ENCODE data around the gene BRD3OS.

Gene BRD3OS

DNA sequence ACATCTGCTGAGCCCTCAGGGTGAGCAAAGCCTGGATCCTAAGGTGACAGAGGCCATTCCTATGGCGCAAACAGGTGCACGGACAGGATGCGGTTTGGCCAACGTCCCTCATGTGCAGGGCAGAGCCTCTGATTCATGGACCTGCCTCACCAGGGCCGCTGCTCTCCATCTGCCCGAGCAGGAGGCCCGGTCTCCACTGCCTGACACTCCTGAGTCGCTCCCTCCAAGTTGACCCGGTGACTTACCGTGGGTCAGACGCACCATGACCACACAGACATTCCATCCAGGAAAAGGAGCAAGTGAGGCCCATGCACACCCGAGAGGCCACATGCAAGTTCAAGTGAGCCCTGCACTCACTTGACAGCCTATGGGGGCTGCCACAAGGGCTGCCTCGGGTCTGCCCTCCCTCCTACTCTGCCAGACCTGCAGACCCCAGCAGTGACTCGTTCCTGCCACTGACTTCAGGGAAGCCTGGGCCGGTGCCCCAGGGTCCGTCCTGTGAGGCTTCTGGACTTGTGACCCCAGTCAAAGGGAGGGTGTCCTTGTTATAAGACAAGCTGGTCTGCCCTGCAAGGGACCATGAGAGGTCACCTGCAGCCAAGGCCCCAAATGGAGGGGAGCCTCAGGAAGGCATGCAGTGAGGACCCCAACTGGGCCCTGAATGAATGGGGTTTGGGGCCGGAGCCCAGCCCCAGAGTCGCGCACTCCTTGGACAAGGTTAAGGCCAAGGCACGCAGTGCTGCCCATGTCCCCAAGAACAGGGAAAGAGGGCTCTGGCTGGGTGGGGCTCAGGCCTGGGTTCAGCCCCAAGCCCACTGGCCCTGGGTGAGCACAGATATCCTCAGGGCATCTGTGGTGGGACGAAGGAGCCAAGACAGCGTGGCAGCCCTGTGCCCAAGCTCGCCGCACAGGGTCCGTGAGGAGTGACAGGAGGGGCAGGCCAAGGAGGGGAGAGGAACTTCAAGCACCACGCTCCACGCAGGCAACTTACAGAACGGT is 10.1 kb downstream of the BRD3OS start:
- DNase-seq = no peak

DNA sequence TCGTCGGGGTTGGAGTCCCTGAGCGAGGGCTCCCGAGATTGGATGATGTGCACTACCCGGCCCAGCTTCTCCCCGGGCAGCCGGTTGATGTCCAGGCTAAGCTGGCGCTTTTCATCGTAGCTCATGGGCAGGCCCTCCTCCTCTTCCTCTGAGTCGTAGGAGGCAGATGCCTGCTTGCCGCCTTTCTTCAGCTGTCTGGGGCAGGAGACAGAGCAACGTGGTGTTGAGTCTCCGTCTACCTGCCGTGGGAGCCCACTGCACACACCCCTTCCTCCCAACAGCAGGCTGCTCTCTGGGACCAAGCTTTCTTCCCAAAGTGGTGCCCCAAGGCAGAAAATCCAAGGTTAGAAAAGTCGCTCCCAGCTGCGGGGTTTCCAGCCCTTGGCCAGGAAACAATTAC is 10.8 kb downstream of the BRD3OS start:
- no peak for DNase-seq

DNA sequence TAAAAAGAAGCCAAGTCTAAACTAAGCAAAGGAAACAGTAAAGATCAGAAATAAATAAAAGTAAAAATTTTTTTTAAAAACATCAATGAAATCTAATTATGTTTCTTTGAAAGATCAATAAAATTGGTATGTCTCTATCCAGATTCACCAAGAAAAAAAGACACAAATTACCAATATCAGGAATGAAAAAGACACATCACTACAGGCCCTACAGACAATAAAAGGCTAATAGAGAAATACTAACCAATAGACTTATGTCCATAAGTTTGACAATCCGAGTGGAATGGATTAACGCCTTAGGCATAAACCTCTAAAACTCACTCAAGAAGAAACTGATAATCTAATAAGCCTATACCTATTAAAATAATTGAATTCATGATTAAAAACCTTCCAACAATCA is 12.4 kb downstream of the BRD3OS start:
- no peak for DNase-seq

DNA sequence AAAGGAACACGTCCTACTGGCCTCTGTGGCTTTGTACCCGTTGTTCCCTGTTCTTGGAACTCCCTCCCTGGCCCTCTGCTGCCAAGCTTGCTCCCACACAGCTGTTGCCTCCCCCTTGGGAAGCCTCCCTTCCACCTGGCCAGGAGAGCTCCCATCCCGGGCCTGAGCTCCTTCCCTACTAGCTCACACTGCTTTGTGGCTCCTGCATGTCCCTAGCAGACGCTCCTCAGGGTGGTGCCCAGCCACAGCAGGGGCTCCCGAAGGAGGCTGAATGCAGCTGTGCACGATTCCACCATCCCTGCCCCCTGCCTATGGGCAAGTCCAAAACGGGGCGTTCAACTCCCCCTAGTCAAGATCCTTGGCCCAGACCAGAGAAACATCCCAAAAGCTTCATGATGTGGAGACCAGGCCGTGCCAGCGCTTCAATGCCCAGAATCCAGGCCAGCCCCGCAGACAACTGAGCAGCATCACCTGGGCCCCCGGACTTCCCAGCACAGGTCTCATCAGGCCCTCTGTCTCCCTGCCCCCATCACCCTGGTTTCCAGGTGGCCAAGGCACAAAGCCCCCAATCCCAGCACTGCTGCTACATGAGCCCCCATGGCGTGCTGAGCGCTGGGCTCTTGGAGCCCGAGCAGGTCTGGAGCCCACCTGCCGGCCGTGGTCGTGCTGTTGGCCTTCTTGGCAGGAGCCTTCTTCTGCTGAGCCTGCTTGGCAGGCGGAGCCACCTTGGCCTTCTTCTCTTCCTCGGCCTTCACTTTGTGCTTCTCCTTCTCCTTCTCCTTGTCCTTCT is 14.3 kb downstream of the BRD3OS start:
- DNase-seq = no peak

DNA sequence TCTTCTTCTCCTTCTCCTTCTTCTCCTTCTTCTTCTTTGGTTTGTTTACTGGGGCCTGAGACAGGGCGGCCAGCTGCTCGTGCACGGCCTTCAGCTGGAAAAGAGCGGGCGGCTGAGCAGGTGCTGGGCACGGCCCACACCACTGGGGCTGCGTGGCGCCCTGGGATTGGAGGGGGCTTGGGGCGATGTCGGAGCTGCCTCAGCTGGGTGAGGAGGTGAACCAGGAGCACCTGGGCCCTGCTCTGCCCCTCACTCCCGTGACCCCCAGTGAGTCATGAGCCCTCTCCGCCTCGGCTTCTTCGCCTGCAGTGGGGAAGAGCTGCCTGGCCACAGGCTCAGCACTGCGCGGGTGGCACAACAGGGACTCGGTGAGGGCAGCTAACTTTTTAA is 14.9 kb downstream of the BRD3OS start:
- DNase-seq = no peak

DNA sequence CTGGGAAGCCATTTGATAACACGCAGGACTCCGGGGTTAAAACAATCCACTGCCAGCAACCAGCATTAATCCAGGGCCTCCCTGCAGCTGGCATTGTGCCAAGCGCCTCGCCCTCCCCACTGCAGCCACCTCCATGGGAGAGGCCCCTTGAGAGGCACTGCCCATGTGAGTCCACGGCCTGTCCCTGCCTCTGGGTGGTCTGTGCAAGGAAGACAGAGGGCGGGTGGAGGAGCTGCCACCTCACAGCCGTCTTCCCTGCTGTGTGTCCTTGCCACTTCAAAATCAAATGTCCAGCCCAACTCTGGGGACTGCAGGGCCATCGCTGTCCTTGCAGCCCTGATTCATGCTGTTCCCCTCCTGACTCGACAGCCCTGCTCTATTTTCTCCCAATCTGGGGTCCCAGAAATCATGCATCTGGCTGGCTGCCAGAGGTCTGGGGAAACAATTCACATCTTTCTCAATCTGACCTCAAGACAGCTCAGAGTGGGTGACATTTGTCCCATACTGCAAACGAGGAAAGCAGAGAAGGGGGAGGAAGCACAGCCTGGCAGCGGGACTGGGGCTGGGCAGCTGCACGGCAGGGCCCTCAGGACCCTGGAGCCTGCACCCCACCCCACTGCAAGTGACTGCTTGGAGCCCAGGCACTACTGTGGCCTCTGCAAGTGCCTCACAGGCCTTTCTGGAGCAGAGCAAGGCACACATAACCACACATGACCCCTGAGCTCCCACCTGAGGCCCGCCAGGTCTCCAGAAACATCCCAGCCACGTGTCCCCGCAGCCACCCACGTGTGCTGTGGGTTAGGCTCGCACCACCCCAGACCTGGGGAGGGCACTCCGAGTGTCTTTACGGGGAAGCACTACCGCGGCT is 15.7 kb downstream of the BRD3OS start:
- DNase-seq = no peak

DNA sequence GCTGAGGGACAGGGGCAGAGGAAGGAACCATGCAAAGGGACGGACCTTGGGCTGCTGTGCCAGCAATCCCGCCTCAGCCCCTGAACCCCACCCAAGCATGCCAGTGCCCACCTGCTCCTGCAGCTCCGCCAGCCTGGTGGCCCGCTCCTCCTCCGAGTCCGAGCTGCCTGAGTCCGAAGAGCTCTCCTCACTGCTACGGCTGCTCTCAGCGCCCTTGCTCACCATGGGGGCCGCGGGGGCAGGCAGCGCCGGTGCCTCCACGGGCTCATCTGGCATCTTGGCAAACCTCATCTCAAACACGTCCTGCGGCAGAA is 16.3 kb downstream of the BRD3OS start:
- DNase-seq = no peak

DNA sequence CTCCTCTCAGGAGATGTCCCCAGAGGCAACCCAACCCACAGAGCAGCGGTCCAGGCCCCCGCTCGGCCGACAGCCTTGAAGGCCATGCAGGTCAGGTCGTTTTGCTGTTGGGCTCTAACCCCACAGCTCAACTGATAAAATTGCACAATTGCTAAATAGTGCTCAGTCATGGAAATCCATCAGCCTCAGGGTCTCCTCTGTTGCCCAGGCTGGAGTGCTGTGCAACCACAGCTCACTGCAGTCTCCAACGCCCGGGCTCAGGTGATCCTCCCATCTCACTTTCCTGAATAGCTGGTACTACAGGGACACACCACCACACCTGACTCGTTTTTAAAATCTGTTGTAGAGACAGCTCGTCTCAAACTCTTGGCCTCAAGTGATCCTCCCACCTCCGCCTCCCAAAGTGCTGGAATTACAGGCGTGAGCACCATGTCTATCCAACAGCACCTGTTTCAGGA is 18.3 kb downstream of the BRD3OS start:
- DNase-seq = no peak

DNA sequence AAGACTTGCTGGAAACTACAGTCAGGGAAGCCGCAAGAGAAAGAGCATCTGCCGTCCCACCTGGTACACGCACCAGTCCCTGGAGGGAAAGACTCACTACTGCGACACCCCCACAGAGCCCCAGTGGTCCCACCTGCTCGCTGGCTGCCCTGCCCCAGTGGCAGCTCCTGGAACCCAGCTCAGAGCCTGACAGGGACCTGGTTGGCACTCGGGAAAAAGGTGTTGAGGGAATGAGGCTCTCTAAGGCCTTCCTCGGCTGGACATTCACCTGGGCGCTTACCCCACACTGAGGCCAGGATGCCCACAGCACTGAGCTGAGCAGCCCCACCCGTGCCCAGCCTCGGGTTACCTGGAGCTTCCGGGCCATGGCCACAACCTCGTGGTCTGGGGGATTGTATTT is 19.7 kb downstream of the BRD3OS start:
- no peak for DNase-seq

DNA sequence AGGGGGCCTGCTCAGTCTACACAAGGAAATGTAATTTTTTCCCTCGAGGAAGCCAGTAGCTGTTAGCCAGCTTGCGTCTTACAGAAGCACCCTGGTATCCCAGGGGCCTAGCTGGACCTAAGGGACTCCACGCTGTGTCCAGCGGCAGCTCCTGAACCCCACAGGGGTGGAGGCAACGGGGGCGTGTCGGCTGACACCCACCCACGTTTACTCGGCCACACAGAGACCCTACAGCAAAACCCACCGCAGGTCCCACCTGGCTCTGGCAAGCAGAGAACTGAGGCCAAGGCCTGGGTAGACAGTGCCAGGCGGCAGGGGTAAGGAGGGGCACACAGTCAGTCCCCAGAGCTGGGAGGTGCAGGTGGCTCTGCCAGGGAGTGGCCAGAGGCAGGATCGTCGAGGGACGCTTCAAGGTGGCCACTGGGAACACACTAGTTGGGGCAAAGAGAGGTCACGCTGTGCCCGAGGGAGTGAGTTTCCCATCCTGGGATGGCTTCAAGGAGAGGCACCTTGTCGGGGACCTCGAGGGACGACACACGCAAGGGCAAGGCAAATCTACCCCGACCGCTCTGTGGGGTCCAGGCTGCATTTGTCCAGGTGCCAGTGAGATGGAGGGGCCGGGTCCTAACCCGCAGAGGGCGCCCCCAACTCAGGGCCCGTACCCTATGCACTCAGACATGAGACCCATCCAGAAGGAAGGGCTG is 20.7 kb downstream of the BRD3OS start:
- DNase-seq = no peak

DNA sequence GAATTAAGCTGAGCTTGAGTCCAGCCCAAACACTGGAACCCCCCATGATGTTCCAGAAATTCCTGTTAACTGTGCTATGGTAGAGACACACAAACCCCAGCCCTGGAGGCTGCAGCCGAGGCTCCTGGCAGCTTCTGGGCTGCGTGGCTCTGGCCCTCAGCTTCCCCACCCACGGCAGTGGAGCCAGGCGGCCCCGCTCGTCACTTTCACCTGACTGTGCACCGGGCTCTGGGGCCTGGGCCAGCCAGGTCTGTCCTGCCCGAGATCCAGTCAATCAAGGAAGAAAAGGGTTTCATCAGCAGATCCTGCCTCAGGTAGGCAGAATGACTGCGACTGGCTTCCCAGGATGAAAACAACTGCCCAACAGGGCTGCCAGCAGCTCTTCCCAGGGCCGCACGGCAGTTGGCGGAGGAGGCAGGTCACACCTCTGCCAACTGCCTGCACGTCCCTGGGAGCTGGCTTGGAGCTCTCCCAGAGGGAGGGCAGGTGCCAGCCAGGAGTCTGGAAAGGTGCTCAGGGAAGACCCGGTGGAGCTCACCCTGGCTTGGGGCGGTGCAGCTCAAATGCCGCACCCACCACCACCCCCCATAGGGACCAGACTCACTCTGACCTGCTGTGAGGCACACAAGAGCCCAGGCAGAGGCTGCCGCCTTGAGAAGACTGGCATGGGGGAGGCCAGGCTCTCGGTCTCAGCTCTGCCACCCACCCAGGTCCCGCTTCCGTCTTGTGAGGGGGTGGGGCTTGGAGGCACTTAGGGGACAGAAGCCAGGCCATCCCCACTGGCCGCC is 21.8 kb downstream of the BRD3OS start:
- no peak for DNase-seq

DNA sequence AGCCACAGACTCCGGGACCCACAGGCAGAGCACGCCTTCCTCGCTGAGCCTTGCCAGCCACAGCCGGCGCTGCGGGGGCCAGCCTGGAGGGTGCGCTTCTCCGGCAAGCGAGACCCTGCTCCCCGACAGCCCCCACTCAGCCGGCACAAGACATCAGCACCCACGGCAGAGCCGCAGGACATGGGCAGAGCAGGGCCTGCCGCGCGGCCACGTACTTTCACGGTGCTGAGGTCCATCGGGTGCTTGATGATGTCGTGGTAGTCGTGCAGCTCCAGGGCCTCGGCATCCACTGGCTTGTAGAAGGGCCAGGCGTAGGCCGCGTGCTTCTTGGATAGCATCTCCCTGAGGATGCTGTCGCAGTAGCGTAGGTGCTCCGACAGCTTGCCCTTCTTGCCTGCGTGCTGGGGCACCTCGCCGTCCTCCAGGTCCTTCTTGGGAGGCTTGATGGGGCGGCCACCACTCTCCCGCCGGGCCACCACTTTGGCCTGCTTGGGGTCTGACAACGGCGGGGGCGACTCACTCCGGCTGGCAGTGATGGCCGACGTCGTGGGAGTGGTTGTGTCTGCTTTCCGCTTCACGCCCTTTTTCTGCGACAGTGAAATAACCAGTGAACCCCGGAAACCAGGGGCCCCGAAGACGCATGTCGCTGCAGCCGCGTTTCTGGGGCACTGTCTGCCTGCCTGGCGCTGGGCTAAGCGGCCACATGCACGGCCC is 22.7 kb downstream of the BRD3OS start:
- DNase-seq = no peak

DNA sequence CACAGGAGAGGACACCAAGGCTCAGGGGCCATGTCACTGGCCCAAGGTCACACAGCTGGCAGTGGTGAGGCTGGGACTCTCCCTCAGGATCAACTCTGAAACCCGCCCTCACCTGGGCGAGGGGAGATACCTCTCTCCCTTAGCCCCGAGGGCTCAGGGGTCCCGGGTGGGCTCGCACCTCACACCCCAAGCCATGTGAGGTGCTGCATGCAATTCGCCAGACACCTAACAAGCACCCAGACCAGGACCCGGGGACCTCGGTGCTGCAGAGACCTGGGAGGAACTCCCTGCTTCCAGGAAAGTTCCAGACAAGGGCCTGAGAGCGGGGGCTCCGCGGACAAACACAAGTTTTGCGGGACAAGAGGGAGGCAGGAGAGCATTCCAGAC is 23.3 kb downstream of the BRD3OS start:
- DNase-seq = no peak

DNA sequence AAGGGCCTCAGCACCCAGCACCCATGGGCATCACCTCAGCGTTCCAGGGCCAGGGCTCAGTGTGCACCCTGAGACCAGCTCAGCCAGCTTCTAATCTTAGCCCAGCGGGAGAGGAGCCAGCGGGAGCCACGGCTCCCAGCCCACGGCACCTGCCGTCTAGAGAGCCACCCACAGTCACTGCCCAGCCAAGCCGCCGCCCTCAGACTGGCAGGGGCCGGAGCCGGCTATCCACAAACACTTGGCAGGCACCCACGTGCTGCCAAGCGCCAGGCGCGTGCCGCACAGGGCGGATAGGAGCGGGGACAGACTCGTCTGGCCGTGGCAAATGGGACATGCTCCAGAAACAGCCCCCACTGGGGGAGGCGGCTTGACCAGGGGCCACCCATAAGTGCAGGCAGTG is 24.0 kb downstream of the BRD3OS start:
- DNase-seq = no peak

DNA sequence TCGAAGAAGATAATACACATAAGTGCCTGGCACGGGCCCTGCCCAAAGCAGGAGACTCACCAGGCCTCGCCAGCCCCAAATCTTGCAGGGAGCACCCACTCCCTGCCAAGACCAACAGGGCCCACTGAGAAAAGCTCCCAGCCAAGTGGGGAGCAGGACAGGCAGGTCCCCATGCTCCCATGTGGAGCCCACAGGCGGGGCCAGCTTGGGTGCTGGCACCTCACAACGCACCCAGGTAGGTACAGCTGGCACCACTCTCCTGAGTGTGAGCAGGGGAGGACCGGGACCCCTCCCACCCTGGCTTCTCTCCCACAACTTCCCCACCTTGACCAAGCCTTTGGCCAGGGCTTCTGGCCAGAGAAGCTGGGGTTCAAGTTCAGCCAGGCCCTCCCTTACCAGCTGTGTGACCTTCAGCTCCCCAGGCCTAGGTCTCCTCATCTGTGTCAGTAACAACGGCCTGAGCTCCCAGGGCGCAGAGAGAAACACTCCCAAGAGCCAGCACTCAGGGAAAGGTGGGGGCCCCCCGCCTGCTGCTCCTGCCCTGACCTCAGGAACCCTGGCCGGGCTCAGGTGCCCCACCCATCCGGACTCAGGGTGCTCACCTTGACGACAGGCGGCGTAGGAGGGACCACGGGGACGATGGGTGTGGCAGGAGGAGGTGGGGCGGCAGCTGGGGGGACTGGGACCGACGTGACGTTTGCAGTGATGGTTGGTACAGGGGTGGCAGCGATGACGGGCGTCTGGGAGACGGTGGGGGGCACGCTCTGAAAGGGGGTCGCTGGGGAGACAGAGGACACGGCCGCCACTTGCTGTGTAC is 24.7 kb downstream of the BRD3OS start:
- no peak for DNase-seq

DNA sequence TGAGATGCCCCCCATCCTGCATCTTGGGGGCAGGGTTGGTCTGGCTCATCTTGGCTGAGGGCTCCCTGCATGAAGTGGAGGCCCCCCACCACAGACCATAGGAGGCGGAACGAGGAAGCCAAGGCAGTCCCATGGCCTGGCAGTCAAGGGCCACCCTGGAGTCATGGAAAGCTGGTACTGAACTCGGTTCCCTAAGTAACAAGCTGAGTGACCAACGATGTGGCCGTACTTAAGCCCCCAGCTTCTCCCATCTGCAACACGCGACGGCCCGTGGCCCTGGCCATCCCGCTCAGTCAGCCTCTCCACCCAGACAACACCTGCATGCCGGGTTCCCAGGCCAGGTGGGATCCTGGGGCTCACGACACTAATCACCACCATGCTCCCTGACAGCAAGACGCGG is 25.4 kb downstream of the BRD3OS start:
- no peak for DNase-seq

DNA sequence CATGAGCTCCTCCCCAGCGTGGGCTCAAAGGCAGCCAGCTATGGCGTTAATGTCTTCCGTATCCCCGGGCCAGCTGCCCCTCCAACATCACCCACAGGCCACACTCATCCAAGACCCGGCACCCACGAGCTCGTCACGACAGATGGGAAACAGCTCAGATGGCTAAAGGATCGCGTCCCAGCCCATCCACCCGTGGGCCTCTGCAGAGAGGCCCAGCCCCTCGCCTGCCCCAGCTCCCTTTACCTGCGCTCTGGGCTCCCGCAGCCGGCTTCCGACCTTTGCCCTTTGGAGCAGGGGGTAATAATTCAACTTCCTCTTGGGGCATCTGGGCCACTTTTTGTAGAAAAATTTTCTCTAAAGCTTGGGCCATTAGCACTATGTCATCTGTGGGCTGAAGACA is 26.0 kb downstream of the BRD3OS start:
- no peak for DNase-seq

DNA sequence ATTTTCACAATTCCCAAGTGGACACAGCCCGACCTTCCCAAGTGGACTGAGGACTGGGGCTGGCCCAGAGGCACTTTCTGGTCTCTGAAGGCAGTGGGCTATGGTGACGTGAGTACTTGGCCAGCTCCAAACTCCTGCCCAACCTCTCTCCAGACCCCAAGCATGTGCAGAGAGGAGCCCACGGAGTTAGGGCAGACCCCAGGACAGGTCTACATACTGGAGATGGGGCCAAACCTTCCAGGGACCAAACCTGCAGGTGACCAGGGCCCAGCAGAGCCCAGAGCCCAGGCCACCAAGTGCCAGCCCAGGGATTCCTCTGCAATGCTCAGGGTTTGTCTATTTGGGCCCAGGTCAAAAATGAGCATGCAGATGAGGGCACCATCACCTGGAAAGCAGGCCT is 27.2 kb downstream of the BRD3OS start:
- no peak for DNase-seq

DNA sequence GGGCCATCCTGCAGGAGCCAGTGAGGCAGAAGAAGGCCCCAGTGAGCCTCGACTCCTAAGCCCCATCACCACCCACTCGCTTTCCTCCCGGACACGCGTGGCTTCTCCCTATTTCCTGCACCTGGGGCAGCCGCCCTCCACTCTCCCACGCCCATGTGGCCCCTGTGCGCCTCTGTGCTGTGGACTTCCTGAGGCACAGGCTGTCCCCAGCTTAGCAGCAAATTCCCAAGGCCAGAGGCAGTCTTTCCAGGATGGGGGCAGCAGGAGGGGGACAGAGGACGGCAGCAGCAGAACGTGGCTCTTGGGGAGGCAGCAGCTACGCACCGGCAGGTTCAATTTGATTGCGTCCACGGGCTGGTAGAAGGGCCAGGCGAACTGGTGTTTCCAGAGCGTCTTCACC is 27.7 kb downstream of the BRD3OS start:
- DNase-seq = no peak

DNA sequence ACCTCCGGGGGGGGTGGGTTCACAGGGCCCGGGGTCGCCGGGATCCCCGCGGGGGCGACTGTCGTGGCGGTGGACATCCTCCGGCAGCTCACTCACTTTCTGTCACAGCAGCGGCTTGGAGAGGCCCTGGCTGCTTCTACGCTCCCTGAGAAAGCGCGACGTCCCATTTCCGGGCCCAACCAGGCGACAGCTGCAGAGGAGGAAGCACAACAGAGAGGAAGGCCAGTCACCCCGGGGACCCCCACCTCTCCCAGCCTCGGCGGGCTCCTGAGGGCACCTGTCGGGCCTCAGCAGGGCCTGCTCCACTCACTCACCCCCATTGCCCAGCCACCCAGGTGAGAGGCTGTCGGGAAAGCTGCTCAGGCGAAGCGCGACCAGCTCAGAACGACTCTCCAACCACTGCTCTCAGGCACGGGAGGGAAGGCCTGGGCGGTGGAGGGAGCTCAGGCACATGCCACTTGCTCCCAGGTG is 28.2 kb downstream of the BRD3OS start:
- no peak for DNase-seq
